H1 (cell line): ENCODE data around the gene METRN. TPM values are rescaled to one million over a fixed set of nuclear protein-coding genes. Genes with fewer than 3 reads are reported as not detected.

Experiments
- ASH2L ChIP-seq: fragments of 200-600, 300-600 bp; sonication (generic); IDR thresholded peaks from one replicate; pipeline ENCODE4 v1.7.1; 2017; ENCODE audit warnings: low read length
- CHD1 ChIP-seq: IDR thresholded peaks from 2 replicates; pipeline ENCODE4 v1.6.1; 2012; ENCODE audit warnings: low read depth, low read length, improper control_type of control experiment
- NANOG ChIP-seq: IDR thresholded peaks from 2 replicates; pipeline ENCODE4 v1.6.1; 2011; ENCODE audit warnings: low read length, low read depth, mild to moderate bottlenecking, inconsistent platforms; ENCODE audit not compliant: insufficient read depth, poor library complexity, severe bottlenecking
- SRF ChIP-seq: IDR thresholded peaks from 2 replicates; pipeline ENCODE4 v1.6.1; 2011; ENCODE audit warnings: mild to moderate bottlenecking, low read depth, low read length, moderate library complexity
- USF2 ChIP-seq: IDR thresholded peaks from 2 replicates; pipeline ENCODE4 v1.6.1; 2011; ENCODE audit warnings: low read length, improper control_type of control experiment
- polyA plus RNA-seq, 7 experiments: library from polyadenylated mRNA; depleted of rRNA in 3 of 7; stranded (reverse) in 5 of 7; unstranded in 2 of 7; fragments of >200 nt in 5 of 7; fragments of 200-250 nt in 2 of 7; gene quantifications; 1 replicate in 5 of 7; 2 replicates in 1 of 7; 4 replicates in 1 of 7; pipeline versions ENCODE4 v1.2.1 to v1.2.3, GENCODE V29; 2011 to 2013; ENCODE audit warnings: missing spikeins in 2 of 7, mixed read lengths in 2 of 7
- total RNA-seq: library from RNA; stranded (reverse); fragmentation: NEBNext Ultra II Directional; extraction: Animal tissue kit (Norgen Biotek cat#: 25700); gene quantifications from 2 replicates; pipeline ENCODE4 v1.2.1, GENCODE V29; 2021

METRN gene
- total and polyA plus RNA-seq, 2 of the 8 experiments (the other 6 are each of a cell fraction or from before 2014, with no cell fraction given), result 18.7 to 25.8 TPM

DNA sequence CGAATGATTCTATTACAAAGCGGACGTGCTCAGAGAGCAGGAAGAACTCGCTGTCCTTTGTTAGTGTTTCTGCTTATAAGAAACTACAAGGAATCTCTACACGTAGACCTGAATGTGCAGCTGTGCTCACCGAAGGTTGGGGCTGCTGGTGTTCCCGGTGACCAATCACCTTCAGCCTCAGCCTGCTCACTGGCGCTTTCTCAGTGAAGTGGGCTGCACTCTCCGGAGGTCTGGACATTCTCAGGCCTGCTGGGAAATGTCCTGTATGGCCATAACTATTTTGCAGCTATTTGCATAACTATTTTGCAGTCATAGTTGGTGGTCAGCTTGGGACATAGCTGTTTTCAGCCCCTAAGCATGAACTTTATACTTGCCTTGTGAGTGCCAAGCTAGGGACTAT is 35.6 kb downstream of the METRN start (continued):
- no peak for TF ChIP-seq USF2
- TF ChIP-seq ASH2L, result no peak
- TF ChIP-seq SRF, result no peak
- TF ChIP-seq NANOG, result no peak
- no peak for TF ChIP-seq CHD1
